Measurements from ENCODE around the gene CTDP1.

The CTDP1 gene

DNA sequence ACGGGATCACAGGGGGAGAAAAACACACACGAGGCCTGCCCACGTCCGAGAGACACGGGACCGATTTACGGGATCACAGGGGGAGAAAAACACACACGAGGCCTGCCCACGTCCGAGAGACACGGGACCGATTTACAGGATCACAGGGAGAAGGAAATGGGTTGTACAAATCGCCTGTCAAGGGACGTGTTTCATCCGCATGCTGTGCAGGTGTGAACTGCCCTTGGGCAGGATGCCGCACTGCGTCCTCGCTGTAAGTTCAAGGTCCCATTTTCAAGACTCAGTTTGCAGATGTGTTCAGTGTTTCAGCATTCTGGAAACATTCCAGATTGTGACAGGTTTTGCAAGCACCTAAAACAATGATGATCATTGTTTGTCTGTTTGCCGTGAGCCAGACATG is 115.8 kb downstream of the CTDP1 start:
- DNase-seq (ENCODE audit: low spot score in 2 of 2) (no peak), ATAC-seq (replicated peaks; ENCODE audit: extremely low read depth, poor library complexity, severe bottlenecking) (no peak)
- H3K4me3 Mint-ChIP-seq, result no peak overlapping the region
- no peak overlapping the region for H3K27ac Mint-ChIP-seq (ENCODE audit: low read depth)
- H3K27me3 Mint-ChIP-seq, result peaks cover 76% of the 10 kb centered on the region
- no peaks in the 10 kb centered on the region for H3K9me3 Mint-ChIP-seq
- H3K4me1 Mint-ChIP-seq, result peaks cover 22% of the 10 kb centered on the region
- H3K36me3 Mint-ChIP-seq (ENCODE audit: insufficient read depth), result no peaks in the 10 kb centered on the region

DNA sequence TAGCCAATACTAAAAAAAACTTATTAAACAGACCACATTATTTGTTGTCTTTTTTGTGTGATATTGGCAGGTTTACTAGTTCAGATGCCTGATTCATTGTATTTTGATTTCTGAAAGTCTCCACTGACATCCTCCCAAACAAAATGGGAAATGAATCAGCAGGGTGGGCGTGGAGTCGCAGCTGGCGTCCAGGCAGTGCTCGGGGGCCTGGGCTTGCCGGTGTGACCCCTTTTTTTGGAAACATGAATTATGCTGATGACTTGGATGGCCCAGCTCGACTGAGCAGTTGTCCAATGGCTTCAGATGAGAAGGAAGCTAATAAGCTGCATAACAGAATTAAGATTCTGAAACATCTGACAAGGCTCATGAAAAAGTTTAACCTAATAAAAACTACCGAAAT is 116.4 kb downstream of the CTDP1 start:
- Mint-ChIP-seq H3K36me3 (ENCODE audit: insufficient read depth) (no peaks in the 10 kb centered on the region), H3K27me3 (peaks cover 71% of the 10 kb centered on the region), H3K27ac (ENCODE audit: low read depth) (no peak overlapping the region), H3K4me3 (no peak overlapping the region), H3K9me3 (no peaks in the 10 kb centered on the region), H3K4me1 (peaks cover 22% of the 10 kb centered on the region)
- ATAC-seq (replicated peaks; ENCODE audit: extremely low read depth, poor library complexity, severe bottlenecking), result no peak
- DNase-seq (ENCODE audit: low spot score in 2 of 2), result no peak

DNA sequence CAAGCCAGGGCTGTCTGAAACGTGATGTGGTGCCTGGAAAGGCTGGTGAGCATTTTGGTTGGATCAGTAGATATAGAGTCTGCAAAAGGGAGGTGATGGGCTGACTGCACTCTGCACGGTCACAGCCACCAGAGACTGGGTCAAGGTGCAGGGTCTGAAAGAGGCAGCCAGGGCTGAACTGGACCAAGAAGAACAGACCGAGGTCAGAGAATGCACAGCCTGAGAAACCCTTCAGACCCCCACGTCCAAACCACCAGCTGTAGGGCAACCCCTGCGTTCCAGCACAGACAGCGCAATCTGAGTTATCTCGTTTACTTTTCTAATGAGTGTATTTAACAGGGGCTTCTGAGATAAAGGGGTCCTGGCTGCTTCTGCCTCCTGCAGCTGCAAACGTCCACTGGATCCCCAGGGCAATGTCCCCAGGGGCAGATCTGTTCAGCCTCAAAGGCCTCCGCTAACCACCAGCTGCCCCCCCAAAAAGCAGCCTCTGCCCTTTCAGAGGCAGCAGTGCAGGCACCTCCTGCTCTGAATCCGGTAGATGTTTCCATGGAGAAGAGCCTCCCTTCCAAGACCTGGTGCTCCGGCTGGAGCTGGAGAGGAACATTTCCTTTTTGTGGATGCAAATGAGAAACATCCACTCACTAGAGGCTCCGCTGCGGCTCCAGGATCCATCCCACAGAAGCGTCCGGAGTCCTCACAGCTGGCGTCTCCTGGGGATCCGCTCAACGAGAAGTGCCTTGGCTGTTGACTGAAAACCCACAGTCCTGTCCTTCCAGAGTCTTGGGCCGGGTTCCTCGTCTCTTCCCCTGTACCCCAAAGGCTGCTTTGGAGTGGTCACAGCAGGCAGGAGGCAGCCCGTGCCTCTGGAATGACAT is 117.2 kb downstream of the CTDP1 start:
- Mint-ChIP-seq H3K9me3 (no peaks in the 10 kb centered on the region), H3K4me3 (peak overlapping the region; percentile 55), H3K27me3 (peaks cover 63% of the 10 kb centered on the region), H3K4me1 (peaks cover 17% of the 10 kb centered on the region), H3K36me3 (ENCODE audit: insufficient read depth) (no peaks in the 10 kb centered on the region), H3K27ac (ENCODE audit: low read depth) (no peak overlapping the region)
- ATAC-seq (replicated peaks; ENCODE audit: extremely low read depth, poor library complexity, severe bottlenecking), result no peak
- DNase-seq (ENCODE audit: low spot score in 2 of 2), result no peak

DNA sequence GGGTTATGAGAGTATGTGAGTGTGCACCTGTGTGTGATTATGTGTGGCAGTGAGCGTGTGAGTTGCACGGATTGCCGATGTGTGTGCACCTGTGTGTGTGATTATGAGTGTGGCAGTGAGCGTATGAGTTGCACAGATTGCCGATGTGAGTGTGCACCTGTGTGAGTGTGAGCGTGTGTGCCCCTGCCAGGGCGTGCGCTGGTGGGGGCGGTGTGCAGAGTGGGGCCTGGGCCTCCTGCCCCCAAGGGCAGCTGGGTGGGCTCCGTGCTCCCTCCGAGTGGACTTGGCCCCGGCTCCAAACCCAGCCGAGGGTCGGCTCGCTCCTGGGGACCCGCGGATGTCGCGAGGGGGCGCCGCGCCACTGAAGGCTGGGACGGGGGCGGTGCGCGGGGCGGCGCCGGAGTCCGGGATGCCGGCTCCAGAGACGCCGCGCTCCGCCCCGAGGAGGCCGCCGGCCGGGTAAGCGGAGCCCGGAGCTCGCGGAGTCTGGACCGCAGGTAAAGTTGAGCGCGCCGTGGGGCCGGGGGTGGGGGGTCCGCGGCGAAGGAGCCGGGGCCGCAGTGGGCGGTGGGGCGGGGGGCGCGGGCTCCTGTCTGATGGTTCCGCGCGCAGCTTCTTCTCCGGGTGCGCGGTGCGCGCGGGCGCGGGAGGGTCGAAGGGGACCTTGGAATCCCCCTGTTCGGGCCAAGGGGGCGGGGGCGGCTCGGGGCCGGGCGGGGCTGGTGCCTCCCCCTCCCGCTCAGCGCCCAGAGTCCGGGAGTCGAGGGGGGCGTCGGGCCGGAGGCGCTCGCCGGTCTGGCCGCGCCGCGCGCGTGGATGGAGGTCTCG is 118.1 kb downstream of the CTDP1 start, which contains the start of gene KCNG2:
TSS of gene KCNG2 (plus strand) at position 421 of the 828 bp plus-strand sequence. CDS start 65,730 bp downstream, outside the sequence.
- H3K36me3 Mint-ChIP-seq (ENCODE audit: insufficient read depth), result no peaks in the 10 kb centered on the region
- ATAC-seq (replicated peaks; ENCODE audit: extremely low read depth, poor library complexity, severe bottlenecking) (no peak), DNase-seq (ENCODE audit: low spot score in 2 of 2) (no peak)
- H3K27me3 Mint-ChIP-seq, result peaks cover 54% of the 10 kb centered on the region
- no peaks in the 10 kb centered on the region for H3K9me3 Mint-ChIP-seq
- H3K4me1 Mint-ChIP-seq, result peaks cover 13% of the 10 kb centered on the region
- no peak within 1 kb of the TSS for H3K27ac Mint-ChIP-seq (ENCODE audit: low read depth)
- H3K4me3 Mint-ChIP-seq, result peak within 1 kb of the TSS; percentile 55

DNA sequence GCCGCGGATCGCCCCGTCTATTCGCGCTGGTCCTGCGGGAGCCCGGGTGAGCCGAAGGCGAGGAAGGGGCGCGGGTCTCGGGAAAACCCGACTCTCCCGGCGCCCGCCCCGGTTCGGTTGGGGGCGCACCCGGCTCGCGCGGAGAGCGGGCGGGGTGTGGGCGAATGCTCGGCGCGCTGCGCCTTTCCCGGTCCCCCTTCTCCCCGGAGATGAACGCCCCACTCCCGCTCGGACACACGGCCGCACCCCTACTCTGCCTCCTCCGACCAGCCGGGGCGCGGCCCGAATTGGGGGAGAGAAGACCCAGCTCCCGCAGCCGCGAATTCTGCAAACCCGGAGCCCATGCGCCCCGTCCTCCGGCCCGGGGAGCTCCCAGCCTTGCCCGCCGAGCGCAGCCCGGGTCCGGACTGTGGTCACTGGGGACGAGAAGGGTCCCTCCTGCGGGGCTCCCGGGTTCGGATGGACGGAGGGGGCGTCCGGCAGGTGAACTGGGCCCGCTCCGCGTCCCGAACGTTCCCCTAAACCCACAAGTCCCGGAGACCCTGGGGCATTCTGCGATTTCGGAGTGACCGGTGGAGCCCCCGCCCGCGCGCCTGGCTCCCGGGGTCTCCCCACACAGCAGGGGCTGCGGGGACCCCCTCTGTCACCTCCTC is 118.9 kb downstream of the CTDP1 start:
- DNase-seq (ENCODE audit: low spot score in 2 of 2) (no peak), ATAC-seq (replicated peaks; ENCODE audit: extremely low read depth, poor library complexity, severe bottlenecking) (no peak)
- Mint-ChIP-seq H3K27ac (ENCODE audit: low read depth) (no peak overlapping the region), H3K9me3 (no peaks in the 10 kb centered on the region), H3K27me3 (peaks cover 47% of the 10 kb centered on the region), H3K4me1 (peaks cover 13% of the 10 kb centered on the region), H3K4me3 (no peak overlapping the region), H3K36me3 (ENCODE audit: insufficient read depth) (no peaks in the 10 kb centered on the region)

DNA sequence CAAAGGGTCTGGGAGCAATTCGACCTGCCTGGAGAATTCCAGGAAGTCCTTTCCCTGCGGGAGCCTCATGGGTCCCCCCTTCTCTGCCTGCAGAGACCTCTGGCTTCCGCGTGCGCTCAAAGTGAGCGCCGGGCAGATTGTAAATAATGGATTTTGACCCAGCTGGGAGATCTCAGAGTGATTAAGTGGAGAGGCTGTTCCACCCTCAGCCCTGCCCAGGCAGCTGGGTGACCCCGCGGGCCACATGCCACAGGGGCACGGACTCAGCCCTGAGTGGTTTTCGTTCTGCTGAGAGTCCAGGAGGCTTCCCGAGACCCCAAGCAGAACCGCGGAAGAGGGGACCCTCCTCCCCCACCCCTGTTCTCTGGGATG is 119.4 kb downstream of the CTDP1 start:
- Mint-ChIP-seq H3K27ac (ENCODE audit: low read depth) (no peak overlapping the region), H3K4me3 (no peak overlapping the region), H3K9me3 (no peaks in the 10 kb centered on the region), H3K36me3 (ENCODE audit: insufficient read depth) (no peaks in the 10 kb centered on the region), H3K27me3 (peaks cover 43% of the 10 kb centered on the region), H3K4me1 (peaks cover 13% of the 10 kb centered on the region)
- no peak for DNase-seq (ENCODE audit: low spot score in 2 of 2)
- ATAC-seq (replicated peaks; ENCODE audit: extremely low read depth, poor library complexity, severe bottlenecking), result no peak

DNA sequence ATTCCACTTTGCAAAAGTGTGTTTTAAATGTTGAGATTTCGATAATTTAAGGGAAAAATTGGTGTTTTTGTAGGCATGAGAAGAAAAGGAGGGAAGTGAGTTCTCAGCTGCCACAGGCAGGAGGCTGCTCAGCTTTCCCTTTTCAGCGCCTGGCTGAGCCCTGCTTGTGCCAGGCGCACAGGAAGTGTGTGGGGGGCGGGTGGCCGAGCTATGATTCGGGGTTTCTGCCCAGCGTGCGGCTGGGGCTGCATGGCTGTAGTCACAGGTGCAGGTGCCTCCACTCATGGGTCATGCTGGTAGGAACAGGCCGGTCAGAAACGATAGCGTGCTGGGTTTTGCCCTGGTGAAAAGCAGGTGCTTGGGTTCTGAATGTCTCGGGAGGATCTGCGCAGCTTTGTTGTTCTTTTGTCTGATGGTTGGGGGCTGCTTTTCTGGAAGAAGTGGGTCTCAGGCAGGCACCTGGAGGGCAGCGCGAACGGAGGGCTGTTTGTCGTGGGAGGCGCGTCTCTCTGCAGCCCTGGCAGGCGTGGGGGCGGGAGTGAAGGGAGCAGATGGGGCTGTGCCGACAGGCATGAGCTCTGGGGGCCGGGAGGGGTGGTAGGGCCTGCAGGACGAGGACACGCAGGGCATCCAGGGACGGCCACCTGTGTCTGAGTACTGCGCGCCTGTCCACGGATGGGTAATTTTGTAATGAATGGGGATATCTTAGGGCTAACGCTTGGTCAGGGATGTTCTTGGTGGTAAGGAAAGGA is 120.2 kb downstream of the CTDP1 start:
- ATAC-seq (replicated peaks; ENCODE audit: extremely low read depth, poor library complexity, severe bottlenecking) (no peak), DNase-seq (ENCODE audit: low spot score in 2 of 2) (no peak)
- H3K27ac Mint-ChIP-seq (ENCODE audit: low read depth), result no peak overlapping the region
- H3K4me3 Mint-ChIP-seq, result no peak overlapping the region
- no peaks in the 10 kb centered on the region for H3K36me3 Mint-ChIP-seq (ENCODE audit: insufficient read depth)
- H3K27me3 Mint-ChIP-seq, result peaks cover 35% of the 10 kb centered on the region
- no peaks in the 10 kb centered on the region for H3K9me3 Mint-ChIP-seq
- peaks cover 13% of the 10 kb centered on the region for H3K4me1 Mint-ChIP-seq

DNA sequence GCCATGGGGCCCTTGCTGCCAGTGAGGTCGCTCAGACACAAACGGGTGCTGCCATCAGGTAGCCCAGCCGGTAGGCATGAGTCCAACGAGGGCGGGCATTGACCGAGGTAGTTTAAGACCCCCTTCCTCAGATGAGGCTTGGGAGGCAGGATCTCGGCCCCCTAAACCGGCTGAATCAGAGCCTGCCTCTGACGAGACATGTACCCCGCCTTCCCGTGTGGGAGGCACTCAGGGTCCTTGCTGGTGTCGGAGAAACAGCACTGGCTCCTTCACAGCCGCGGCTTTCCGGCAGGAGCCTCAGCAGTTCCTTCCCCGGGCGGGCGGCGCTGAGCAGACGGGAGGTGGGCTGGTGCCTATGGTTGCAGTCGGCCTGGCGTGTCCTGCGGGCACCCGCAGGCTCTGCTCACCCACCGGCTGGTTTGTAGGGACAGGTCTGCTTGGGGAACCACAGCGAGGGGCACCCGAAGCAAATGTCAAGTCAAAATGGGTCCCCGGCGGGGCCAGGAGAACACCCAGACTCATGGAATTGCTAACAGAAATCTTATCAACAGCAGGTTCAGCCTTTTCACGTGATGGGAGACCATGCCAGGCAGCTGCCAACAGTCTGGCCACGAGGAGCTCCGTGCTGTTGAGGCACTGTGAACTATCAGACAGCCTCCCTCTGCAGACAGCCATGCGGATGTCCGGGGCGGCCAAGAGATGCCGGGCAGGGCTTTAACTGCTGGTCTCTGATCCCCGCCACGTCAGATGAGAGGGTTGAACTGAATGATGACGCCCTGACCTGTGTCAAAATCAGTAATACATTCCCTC is 121.0 kb downstream of the CTDP1 start:
- Mint-ChIP-seq H3K9me3 (no peaks in the 10 kb centered on the region), H3K27me3 (peaks cover 29% of the 10 kb centered on the region), H3K4me1 (peaks cover 19% of the 10 kb centered on the region), H3K4me3 (no peak overlapping the region), H3K36me3 (ENCODE audit: insufficient read depth) (peaks cover 2% of the 10 kb centered on the region), H3K27ac (ENCODE audit: low read depth) (no peak overlapping the region)
- DNase-seq (ENCODE audit: low spot score in 2 of 2) (no peak), ATAC-seq (replicated peaks; ENCODE audit: extremely low read depth, poor library complexity, severe bottlenecking) (no peak)

DNA sequence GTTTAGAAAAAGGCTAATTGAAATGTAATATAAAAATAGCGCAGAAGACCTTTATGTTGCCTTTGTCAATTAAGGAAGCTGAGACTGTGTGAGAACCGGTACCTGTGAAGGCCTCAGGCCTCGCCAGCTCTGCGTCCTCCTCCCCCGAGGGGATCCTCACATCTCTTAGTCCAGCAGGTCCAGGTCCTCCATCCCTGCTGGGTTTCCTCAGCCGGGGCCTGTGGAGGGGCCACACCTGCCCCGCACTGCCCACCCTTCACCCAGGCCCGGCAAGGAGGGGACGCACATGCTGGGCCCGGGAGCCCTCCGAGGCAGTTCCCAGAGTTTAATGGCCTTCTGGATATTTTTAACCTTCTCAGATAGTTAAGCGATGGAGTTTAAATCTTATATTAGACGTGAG is 121.6 kb downstream of the CTDP1 start:
- no peak overlapping the region for H3K27ac Mint-ChIP-seq (ENCODE audit: low read depth)
- H3K4me1 Mint-ChIP-seq, result peaks cover 22% of the 10 kb centered on the region
- H3K9me3 Mint-ChIP-seq, result no peaks in the 10 kb centered on the region
- H3K36me3 Mint-ChIP-seq (ENCODE audit: insufficient read depth), result peaks cover 2% of the 10 kb centered on the region
- H3K27me3 Mint-ChIP-seq, result peaks cover 29% of the 10 kb centered on the region
- ATAC-seq (replicated peaks; ENCODE audit: extremely low read depth, poor library complexity, severe bottlenecking) (no peak), DNase-seq (ENCODE audit: low spot score in 2 of 2) (no peak)
- no peak overlapping the region for H3K4me3 Mint-ChIP-seq

DNA sequence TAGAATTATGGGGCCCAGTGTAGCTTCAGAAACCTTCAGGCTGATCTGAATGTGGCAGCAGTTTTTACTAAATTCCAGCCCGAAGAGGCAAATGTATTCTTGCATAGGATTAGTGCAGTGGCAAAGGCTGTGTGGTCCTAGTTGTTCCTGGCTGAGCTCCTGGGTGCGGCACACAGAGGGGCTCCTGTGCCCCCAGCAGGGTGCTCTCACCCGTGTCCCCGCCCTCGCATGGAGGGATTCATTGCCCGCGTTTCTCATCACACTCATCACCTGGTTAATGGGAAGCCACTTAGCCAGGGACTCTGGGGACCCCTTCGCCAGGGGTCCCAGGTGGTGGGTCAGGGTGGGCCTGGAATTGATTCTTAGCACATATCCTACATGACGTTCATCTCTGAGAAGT is 122.0 kb downstream of the CTDP1 start:
- peaks cover 29% of the 10 kb centered on the region for H3K27me3 Mint-ChIP-seq
- H3K4me3 Mint-ChIP-seq, result no peak overlapping the region
- ATAC-seq (replicated peaks; ENCODE audit: extremely low read depth, poor library complexity, severe bottlenecking), result no peak
- H3K36me3 Mint-ChIP-seq (ENCODE audit: insufficient read depth), result peaks cover 2% of the 10 kb centered on the region
- peaks cover 22% of the 10 kb centered on the region for H3K4me1 Mint-ChIP-seq
- H3K9me3 Mint-ChIP-seq, result no peaks in the 10 kb centered on the region
- no peak for DNase-seq (ENCODE audit: low spot score in 2 of 2)
- H3K27ac Mint-ChIP-seq (ENCODE audit: low read depth), result no peak overlapping the region

DNA sequence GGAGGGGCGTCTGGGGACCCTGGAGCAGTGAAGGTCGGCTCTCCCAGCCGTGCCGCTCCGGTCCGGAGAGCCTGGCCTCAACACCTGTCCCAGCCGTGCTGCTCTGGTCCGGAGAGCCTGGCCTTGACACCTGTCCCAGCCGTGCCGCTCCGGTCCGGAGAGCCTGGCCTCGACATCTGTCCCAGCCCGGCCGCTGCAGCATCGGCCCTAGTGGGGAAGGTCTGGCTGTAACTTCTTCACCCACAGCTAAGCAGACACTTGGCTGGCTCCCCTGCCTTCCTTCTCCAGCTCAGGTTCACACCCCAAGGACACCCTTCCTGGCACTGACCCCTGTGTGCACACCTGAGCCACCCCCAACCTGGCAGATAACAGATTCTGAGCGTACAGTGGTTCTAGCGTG is 122.7 kb downstream of the CTDP1 start:
- ATAC-seq (replicated peaks; ENCODE audit: extremely low read depth, poor library complexity, severe bottlenecking), result no peak
- peaks cover 3% of the 10 kb centered on the region for H3K36me3 Mint-ChIP-seq (ENCODE audit: insufficient read depth)
- DNase-seq (ENCODE audit: low spot score in 2 of 2), result no peak
- H3K27me3 Mint-ChIP-seq, result peaks cover 23% of the 10 kb centered on the region
- H3K9me3 Mint-ChIP-seq, result no peaks in the 10 kb centered on the region
- no peak overlapping the region for H3K4me3 Mint-ChIP-seq
- no peak overlapping the region for H3K27ac Mint-ChIP-seq (ENCODE audit: low read depth)
- peaks cover 19% of the 10 kb centered on the region for H3K4me1 Mint-ChIP-seq
